HG02571 (cell line): ENCODE data around the gene MYO9B.
A peak's percentile ranks its signal among the peaks of the same experiment; 100 is the strongest.

ENCODE experiments used
- ATAC-seq: cut with Tn5 transposase; IDR thresholded peaks from one replicate; pipeline ENCODE4 v1.9.1; 2021; ENCODE audit warnings: mild to moderate bottlenecking, moderate library complexity; ENCODE audit not compliant: unreplicated experiment

The MYO9B gene

DNA sequence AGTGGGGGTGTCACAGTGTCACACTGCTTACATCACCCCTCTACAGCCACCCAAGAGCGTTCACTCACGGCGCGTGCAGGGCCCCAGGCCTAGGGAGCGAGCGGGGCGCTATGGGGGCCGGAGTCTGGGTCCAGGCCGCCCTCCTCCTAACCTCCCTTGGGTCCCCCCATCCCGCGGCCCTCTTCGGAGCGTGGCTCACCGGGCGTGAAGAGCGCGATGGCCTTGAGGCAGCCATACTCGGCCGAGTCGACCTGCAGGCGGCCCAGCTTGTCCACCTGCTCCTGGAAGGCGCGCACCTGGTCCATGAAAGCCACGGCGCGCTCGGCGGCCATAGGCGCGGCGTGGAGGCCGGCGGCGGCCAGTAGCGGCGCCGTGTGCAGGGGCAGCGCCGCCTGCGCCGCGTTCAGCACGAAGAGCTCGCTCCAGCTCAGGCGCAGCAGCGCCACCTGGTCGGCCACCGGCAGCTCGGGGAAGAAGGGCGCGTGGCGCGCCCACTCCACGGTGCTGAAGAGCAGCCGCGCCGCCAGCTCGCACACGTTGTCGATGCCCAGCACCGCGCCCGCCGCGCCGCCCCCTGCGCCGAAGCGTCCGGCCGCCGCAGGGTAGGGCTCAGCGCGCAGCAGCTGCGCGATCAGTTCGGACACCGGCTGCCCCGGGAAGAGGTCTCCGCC lies 159.9 kb downstream of the MYO9B start:
- ATAC-seq, result peak; percentile 66

DNA sequence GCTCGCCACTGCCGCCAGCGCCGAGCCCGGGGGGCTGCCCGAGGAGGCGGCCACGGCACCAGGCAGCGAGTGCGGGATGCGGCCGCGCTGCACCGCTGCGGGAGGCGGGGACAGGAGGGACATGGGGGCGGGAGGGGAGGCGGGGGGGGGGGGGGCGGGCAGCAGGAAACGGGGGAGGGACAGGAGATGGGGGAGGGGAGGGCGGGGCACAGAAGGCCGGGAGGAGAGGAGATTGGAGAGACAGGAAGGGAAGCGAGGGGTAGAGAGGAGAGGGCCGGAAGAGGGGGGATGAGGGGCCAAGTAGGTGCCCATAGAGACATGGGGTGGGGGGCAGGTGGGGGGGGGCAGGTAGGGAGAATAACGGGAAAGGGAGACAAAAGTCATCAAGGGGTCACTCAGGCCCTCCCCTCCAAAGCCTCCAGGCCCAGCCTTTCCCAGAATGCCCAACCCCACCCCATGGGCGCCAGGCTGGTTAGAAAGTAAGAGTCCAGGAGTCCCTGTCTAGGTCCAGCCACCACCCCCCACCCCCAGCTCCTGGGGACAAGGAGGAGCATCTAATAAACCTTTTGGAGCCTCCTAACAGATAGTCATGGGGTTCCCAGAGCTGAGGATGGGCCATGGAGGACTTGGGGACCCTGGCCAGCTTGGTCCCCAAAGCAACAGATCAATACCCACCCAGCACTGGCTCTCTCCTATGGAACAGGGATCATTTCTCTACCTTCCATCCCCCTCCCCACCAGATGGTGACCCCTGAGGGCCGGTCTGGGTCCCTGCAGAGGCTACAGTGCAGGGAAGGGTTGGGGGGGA lies 160.6 kb downstream of the MYO9B start:
- no peak for ATAC-seq

DNA sequence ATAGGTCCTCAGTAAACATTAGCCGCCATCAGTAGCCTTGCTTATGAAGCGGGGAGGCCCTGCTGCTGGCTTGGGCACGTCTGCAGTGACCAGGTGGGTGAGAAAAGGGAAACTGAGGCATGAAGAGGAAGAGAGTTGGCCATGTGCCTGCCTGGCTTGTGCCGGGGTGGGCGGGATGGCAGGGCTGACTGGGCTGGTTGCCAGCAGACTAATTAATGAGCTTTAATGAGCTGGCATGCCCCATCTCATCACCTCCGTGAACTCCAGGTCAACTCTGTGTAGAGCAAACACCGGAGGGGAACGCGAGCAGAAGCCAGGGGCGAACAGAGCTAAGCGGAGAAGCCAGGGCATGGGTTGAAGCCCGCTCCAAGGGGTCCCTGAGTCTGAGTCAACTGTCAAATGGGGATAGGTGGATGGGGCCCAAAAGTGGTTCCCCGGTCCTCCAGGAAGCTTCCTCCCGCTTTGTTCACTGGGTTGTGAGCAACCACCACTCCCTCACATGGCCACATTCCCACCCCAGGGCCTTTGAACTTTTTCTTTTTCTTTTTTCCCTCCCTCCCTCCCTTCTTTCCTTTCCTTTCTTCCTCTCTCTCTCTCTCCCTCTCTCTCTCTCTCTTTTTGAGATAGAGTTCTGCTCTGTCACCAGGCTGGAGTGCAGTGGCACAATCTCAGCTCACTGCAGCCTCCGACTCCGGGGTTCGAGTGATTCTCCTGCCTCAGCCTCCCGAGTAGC lies 161.4 kb downstream of the MYO9B start:
- no peak for ATAC-seq

DNA sequence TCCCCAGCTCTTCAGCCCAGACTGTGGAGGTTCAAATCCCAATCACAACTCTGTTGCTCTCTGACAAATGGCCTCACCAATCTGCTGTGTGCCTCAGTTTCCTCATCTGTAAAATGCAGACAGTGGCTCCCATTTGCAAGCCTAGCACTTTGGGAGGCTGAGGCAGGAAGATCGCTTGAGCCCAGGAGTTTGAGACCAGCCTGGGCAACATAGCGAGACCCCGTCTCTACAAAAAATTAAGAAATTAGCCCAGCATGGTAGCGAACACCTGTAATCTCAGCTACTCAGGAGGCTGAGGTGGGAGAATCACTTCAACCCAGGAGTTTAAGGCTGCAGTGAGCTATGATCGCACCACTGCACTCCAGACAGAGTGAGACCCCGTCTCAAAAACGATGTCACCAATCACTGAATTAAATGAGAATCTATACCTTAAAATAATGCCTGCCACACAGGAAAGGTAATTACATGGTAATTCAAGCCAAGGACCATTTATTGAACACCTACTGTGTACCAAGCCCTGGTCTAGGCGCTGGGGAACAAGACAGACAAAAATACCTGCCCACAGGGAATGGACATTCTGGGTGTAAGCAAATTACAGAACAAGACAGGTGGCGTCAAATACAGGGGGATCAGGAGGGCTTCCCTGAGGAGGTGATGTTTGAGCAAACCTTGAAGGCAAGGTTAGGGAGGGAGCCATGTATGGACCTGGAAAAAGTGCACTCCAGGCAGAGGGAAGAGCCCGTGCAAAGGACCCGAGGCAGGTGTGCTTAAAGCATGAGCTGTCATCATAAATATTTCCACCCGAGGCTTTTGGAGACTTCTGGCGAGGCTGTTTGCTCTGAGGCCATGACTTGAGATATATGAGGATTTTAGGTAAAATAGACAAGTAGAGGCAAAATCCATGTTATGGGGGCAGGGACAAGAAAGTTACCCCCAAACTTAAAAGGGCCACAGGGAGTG lies 162.4 kb downstream of the MYO9B start:
- no peak for ATAC-seq

DNA sequence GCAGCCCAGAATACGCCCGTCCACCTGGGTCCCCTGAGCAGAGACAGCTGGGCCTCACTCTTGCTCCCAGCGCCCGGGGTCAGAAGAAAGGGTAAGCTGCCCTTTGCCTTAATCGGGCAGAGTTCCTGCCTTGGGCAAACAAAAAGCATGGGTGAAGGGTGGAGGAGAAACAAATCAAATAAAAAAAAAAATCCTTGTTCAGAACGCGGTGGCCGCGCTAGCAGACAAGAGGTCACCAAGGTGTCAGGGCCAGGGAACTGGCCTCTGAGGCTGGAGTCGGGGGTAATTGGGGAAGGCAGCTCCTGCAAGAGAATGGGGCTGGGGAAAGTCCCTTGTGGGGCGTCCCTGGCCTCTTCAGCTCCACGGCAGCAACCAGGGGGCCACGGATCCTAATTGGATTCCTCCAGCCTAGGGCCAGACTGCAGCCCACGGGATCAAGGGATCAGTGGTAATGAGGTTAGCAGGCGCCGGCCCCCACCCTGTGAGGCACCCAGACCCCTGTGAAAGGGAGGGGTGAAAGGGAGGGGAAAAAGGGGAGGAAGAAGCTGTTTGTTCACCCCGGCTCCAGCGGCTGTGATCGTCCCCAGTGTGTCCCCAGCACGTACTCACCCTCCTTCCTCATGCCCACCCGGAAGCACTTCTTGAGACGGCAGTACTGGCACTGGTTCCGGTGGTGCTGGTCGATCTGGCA lies 164.6 kb downstream of the MYO9B start:
- ATAC-seq, result no peak

DNA sequence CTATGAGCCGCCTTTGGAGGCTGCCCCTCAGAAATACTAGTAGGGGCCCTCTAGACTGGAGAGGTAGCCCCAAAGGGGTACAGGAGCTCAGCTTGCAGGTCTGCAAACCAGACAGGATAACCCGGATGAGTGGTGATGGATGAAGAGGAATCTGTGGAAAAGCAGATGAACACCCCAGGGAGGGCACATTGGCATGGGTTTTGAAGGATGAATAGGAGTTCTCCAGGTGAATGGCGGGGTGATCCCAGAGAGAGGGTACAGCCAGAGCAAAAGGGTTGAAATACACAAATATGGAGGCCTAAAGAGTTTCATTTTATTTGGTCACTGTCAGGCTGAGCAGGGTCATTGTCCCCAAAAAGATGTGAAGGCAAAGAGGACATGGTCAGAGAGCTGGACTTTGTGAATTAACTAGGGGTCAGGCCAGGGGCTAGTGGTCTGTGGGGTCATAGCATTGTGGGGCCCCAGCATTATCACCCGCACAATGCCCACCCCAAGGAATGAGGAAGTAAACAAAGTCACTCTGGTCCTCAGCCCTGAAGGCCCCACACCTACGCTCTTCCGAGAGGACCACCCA lies 165.3 kb downstream of the MYO9B start:
- no peak for ATAC-seq

DNA sequence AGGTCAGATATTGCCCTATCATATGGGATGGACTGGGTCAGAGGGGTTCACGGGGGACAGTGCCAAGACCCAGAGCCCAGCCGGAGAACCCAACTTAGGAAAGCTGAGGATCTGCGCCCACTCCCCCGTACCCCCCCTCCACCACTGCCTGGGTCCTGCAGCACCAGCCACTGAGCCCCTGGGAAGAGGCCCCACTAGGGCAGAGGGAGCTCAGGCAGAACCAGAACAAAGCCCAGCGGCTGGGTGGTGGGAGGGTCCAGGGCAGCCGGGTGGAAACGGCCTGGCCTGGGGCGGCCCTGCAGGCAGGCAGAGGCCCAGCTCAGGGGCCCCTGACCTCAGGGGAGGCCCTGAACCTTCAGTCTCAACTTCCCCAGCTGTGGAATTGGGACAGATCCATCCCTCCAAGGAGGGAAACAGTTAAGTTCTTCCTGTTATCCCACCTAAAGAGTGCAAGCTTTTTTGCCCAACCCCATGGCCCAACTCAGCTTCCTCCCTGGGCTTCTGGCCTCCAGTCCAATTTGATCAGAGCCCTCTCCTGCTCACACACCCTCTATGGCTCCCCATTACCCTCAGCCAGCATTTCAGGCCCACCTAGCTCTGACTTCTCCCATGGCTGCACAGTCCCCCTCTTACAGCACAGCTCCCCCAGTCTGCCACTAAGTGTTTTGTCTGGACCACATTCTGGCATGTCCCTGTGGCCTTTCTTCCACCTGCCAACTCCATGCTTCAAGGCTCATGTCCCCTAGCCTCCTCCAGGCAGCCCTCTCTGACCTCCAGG lies 167.0 kb downstream of the MYO9B start:
- no peak for ATAC-seq

DNA sequence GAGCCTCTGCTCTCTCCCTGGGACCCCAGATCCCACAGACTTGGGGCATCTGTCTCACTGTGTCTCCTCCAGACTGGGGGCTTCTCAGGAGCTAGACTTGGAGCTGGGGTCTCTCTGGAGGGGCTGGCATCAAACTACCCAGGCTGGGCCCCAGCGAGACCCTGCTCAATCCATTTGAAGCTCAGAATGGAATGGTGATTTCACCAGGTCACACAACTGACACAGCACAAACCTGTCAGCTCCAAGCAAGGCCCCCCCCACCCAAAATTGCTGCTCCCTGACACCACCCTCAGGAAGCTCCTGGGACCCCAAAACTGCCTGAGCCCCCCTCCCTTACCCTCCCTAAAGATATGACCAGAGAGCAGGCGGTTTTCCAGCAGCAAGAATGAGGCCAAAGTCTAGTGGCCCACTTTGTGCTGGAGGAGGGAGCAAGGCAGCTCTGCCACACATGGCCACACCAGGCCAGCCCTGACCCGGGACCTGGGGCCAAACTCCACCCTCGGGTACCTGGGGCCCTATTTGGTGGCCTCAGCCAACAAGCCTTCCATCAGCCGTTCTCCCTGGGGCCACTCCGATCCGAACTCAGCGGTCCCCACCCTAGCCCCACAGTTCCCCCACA lies 167.7 kb downstream of the MYO9B start:
- no peak for ATAC-seq

DNA sequence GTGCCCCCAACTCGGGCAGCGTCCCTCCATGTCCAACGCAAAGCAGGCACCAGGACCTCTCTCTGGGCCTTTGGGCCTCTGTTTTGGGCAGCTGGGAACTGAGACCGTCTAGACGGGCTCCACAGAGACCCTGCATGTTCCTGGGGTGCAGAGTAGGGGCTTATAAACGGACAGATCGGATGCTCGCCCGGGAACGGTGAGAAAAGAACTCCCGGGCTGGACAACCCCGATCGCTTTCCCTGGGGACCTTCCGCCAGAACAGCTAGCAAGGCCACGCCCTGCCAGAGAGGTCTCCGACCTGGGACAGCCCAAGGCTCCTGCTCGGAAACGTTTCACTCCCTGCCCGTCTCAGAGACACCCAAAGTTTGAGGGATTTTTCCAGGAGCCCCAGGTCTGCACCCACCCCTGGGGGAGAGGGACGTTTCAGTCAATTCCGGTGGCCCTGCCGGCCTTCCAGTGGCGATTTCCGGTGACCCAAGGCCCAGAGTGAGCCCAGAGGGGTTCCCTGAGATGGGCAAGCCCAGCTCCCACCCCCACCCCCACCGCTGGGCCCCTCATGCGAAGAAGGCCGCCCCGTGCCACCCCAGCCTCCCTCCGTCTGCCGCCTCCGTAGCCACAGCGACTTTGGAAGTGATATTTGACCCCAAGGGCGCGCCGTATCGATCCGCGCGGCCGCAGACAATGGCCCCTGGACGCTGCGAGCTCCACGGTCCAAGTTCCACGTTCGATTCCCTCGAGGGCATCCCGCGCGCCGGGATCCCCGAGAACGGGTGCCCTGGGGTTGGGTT lies 168.4 kb downstream of the MYO9B start:
- no peak for ATAC-seq

DNA sequence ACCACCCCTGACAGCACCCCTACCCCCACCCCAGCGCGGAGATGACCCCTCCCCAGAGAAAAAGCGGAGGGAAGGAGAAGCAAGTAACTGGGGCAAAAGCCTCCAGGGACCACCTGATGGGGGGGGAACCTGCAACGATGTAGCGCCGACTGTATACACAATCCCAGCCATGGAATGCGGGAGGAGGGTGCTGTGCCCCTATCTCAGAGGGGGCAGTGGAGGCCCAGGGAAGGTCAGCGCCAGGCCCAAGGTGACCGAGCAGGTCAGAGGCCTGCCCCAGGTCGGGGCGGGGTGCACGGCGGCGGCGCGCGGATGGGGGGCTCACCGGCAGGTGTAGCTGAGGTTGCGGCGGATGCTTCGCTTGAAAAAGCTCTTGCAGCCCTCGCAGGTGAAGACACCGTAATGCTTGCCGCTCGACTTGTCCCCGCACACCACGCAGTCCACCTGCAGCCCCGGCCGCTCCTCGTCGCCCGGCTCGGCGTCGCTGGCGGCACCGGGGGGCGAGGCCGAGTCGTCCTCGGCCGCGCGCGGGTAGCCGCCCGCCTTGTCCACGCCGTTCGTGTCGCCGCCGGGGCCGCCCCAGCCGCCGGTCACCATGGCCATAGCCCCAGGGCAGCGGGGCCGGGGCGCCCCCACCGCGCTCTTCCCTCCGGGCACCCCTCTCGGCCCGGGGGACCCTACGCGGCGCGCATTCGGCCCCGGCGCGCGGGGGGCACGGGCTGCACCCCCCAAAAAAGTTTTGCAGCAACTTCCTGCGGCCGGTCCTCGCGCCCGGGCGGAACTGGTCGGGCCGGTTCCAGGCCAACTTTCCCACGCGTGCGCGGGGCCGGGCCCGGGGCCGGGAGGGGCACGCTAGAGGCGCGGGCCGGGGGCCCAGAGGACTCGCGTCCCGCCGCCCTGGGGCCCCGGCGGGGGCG lies 169.3 kb downstream of the MYO9B start:
- no peak for ATAC-seq

DNA sequence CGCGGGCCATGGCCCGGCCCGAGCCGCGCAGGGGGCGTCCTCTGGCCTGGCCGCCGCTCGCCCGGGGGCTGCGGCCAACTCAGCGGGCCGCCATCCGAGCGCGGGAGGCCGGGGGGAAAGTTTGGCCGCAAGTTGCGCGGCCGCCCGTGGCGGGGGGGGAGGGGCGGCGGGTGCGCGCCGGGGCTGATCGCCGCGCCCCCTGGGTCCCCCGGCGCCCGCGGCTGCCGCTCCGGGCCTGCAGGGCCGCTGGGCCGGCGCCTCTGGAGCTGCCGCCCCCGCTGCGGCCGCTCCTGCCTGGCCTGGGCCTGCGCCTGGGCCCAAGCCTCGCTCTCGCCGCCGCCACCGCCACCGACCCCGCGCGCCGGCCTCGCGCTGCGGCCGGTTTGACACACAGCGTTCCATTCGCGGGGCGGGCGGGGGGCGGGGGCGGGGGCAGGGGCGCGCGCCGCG lies 170.0 kb downstream of the MYO9B start, which contains the start of gene NR2F6:
TSS of gene NR2F6 (minus strand) at position 385 of the 450 bp plus-strand sequence. CDS start 699 bp downstream, outside the sequence.
- ATAC-seq, result peak; percentile 14

DNA sequence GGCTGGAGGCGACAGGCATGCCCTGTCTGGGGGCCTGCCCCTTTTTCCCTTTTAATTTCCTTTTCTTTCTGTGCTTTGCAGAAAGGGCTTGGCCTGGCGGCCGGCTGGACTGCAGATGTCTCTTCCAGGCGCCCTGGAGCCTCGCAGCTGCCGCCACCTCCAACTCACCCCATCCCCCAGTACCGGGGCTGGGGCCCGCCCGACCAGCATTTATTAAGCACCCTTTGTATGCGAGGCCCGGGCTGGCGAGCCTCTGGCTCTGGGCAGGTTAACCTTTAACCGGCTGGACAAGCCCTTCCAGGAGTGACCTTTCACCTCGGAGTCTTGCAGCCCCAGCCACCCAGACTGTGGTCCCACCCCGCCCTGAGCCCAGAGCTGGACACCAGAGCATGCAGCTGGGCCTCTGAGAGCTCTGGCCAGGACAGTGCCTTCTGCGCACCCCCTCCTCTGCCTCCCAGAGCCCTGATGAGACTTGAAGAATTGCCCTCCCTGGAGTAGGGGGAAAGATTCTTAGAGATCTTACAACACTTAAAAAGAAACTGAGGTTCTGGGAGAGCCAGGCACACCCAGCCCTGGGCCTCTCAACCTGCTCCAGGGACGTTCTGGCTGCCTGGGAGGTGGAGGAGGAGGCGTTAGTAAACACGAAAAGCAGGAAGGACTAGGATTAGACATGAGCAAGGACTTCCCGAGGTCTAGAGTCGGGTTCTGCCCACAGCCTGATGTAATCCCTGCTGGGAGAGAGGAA lies 171.3 kb downstream of the MYO9B start:
- no peak for ATAC-seq

DNA sequence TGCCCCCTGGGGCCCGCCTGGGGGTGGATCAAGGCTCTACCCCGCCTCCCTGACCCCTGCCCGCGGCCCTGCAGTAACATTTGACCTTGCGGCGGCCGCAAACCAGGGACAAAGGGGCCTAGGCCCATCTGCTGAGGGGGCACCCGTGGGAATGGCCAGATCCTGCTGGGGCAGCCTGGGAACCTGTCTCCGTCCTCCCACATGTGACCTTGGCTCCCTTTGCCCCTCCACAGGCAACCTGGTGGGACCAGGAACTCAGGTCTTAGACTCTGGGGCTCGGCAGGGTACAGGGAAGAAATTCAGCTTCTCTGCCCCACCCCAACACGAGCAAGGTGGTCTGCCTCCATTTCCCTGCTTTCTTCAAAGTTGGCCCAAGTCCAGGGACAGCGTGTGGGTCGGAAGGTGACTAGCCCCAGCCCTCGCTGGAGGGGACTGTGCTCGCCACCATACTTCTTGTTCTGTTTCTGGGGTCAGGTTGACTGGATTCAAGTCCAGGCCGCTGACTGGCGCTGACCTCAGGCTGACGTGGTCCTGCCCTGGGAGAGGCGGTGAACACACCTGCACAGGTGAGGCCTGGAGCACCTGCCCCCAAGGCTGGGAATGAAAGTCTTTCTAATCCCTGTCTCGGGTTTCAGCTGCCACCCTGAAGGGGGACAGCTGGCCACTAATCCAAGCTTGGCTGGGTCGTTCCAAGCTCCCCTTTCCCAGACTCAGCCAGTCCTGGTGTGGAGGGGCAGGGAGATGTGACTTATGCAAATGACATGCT lies 172.6 kb downstream of the MYO9B start:
- no peak for ATAC-seq

DNA sequence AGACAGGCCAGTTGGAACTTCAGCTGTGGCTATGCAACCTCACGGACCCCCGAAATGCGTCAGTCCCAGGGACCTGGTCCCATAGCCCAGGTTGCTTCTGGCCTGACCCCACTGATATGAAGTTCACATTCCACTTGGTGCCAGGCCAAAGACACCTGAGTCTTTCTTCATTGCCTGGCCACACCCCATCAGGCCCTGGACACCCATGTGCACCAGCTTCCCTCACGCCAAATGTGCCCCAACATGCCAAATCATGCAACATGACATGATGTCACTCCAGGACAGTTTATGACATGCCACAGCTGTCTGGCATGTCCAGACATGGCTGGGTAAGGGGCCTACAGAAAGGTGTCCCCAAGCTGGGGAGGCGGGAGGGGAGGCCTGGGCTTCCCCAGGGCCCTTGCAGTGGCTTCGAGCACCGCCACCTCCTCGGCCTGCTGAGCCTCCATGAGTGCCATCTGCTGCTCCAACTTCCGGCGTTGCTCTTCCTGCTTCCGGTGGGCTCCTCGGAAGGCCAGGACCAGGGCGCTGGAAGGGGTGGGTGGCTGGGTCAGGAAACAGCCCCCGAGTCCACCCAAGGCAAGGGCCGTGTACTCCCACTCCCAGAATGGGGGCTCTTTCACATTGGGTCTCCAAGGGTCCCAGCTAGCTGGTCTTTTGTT lies 174.4 kb downstream of the MYO9B start:
- no peak for ATAC-seq
